Panc1 (cell line): ENCODE measurements around the gene MRPL14. TPM values are rescaled to one million over a fixed set of nuclear protein-coding genes. Genes with fewer than 3 reads are reported as not detected.

Source experiments
- ATAC-seq: fragments of 200-7000 bp; cut with Tn5 transposase; 2 replicates; pipeline ENCODE4 v1.9.1; 2020; ENCODE audit warnings: mild to moderate bottlenecking, moderate library complexity
- BruUV-seq: library from RNA; stranded (reverse); fragments of 400-500 nt; replicated peaks from 2 replicates; lab custom pipeline; 2021; lab: Mats Ljungman, UMichigan
- CTCF ChIA-PET: fragments of 300-600 bp; sonication (Branson Sonifier 250); formaldehyde crosslinking; loops from one replicate; lab custom pipeline; 2022; ENCODE audit warnings: antibody characterized with exemption; lab: Charles Lee
- POLR2A ChIA-PET: fragments of 300-600 bp; sonication (Branson Sonifier 250); formaldehyde crosslinking; loops from one replicate; lab custom pipeline; 2022; ENCODE audit warnings: antibody characterized with exemption; lab: Charles Lee
- DNase-seq: peaks from one replicate; pipeline ENCODE4 v3.0.0-alpha.2; 2010; ENCODE audit warnings: low read depth, low spot score
- H3K27ac ChIP-seq: 2 replicates; pipeline ENCODE4 v1.5.1; 2011; ENCODE audit warnings: mild to moderate bottlenecking, low read length, inconsistent platforms
- H3K27me3 ChIP-seq: fragments of 200-500 bp; sonication (Bioruptor generic); 2 replicates; pipeline ENCODE4 v1.6.0; 2014; ENCODE audit warnings: low read length, inconsistent platforms; ENCODE audit not compliant: control insufficient read depth, insufficient read depth
- H3K36me3 ChIP-seq: fragments of 200-500 bp; sonication (Bioruptor generic); 2 replicates; pipeline ENCODE4 v1.5.1; 2014; ENCODE audit warnings: inconsistent platforms, mild to moderate bottlenecking, low read length, moderate library complexity; ENCODE audit not compliant: control insufficient read depth, insufficient read depth
- H3K4me1 ChIP-seq: 2 replicates; pipeline ENCODE4 v1.5.1; 2011; ENCODE audit warnings: inconsistent platforms, mild to moderate bottlenecking, low read length, moderate library complexity; ENCODE audit not compliant: control insufficient read depth, insufficient read depth
- H3K4me3 ChIP-seq, 2 experiments: 2 replicates each; pipeline ENCODE4 v1.5.1; 2011 to 2012; ENCODE audit warnings: low read depth in 2 of 2, low read length in 2 of 2, mild to moderate bottlenecking in 2 of 2, inconsistent platforms in 1 of 2, moderate library complexity in 1 of 2
- H3K9me3 ChIP-seq: fragments of 200-500 bp; sonication (Bioruptor generic); 2 replicates; pipeline ENCODE4 v1.5.1; 2014; ENCODE audit warnings: low read depth, mild to moderate bottlenecking, inconsistent platforms, low read length, moderate library complexity; ENCODE audit not compliant: control insufficient read depth, insufficient read depth
- CTCF ChIP-seq: fragments of 450-650 bp; IDR thresholded peaks from 2 replicates; pipeline ENCODE4 v1.5.1; 2017; ENCODE audit warnings: mild to moderate bottlenecking
- POLR2AphosphoS5 ChIP-seq: IDR thresholded peaks from 2 replicates; pipeline ENCODE4 v1.6.1; 2012; ENCODE audit warnings: mild to moderate bottlenecking, low read depth, low read length, moderate library complexity
- REST ChIP-seq, 2 experiments: IDR thresholded peaks; 2 replicates each; pipeline ENCODE4 v1.6.1; 2011 to 2012; ENCODE audit warnings: low read depth in 2 of 2, control low read depth in 1 of 2, low read length in 1 of 2, mild to moderate bottlenecking in 1 of 2, moderate library complexity in 1 of 2; ENCODE audit not compliant: insufficient read depth in 1 of 2
- SIN3A ChIP-seq: IDR thresholded peaks from 2 replicates; pipeline ENCODE4 v1.6.1; 2012; ENCODE audit warnings: low read depth, mild to moderate bottlenecking, low read length, moderate library complexity, borderline replicate concordance; ENCODE audit not compliant: insufficient read depth
- TCF7L2 ChIP-seq: IDR thresholded peaks from 2 replicates; pipeline ENCODE4 v1.6.1; 2011; ENCODE audit warnings: mild to moderate bottlenecking, low read depth, low read length, inconsistent platforms
- in situ Hi-C: cut with HindIII; loops from 2 replicates; pipeline ENCODE4 v1.10.0; 2016; ENCODE audit warnings: low sequenced_read_pairs, low pct_unique_long_range_greater_than_20kb
- intact Hi-C: fragments of 100-400 bp; cut with micrococcal nuclease; formaldehyde crosslinking; loops from one replicate; pipeline ENCODE4 v1.10.0; 2022; ENCODE audit not compliant: unreplicated experiment
- total RNA-seq: library from RNA; stranded (reverse); gene quantifications from one replicate; pipeline ENCODE4 v1.2.1, GENCODE V29; 2021; ENCODE audit not compliant: unreplicated experiment

MRPL14 gene
- total RNA-seq, 1 experiment from 2014 or later: 82.0 TPM

- BruUV-seq: no TSS peak
- TF ChIP-seq CTCF (no peak), SIN3A (no peak), REST (IDR thresholded peaks at IDR 0.05; ENCODE audit: insufficient read depth in 1 of 2, low read depth in 2 of 2, low read length in 1 of 2) (no peak), POLR2AphosphoS5 (no peak), TCF7L2 (no peak)
- in situ Hi-C loops (no loop called here), intact Hi-C loops (no loop called here)
- peaks cover 4% of the 10 kb centered on the region; the same call in 1 of the 2 replicates for H3K36me3 ChIP-seq
- H3K4me1 ChIP-seq: peaks cover 40% of the 10 kb centered on the region
- H3K9me3 ChIP-seq: no peaks in the 10 kb centered on the region
- no peak overlapping the region for H3K27ac ChIP-seq
- POLR2A ChIA-PET: interaction anchor here (0.6 kb wide), 1 partner anchor 413 kb away, joined by 3 read pairs; no protein-coding TSS in a partner anchor
- ATAC-seq: no peak
- CTCF ChIA-PET: no interaction called here
- no peaks in the 10 kb centered on the region for H3K27me3 ChIP-seq
- no peak overlapping the region for H3K4me3 ChIP-seq
- no peak for DNase-seq
Observed at GRCh38 chr6:44123544-44123943, 3.7 kb downstream of the MRPL14 start.

- H3K27ac ChIP-seq: no peak overlapping the region
- no peaks in the 10 kb centered on the region for H3K9me3 ChIP-seq
- H3K4me3 ChIP-seq: no peak overlapping the region
- no TSS peak for BruUV-seq
- in situ Hi-C loops: no loop called here
- intact Hi-C loops: no loop called here
- DNase-seq: no peak
- no peak for TF ChIP-seq CTCF
- TF ChIP-seq REST (IDR thresholded peaks at IDR 0.05; ENCODE audit: insufficient read depth in 1 of 2, low read depth in 2 of 2, low read length in 1 of 2): no peak
- H3K4me1 ChIP-seq: peaks cover 40% of the 10 kb centered on the region
- ATAC-seq: no peak
- H3K27me3 ChIP-seq: no peaks in the 10 kb centered on the region
- ChIA-PET CTCF (no interaction called here), POLR2A (no interaction called here)
- peaks cover 4% of the 10 kb centered on the region; the same call in 1 of the 2 replicates for H3K36me3 ChIP-seq
Observed at GRCh38 chr6:44122801-44123200, 4.5 kb downstream of the MRPL14 start.
